ENCODE measurements around the gene ZBED1.

DNA sequence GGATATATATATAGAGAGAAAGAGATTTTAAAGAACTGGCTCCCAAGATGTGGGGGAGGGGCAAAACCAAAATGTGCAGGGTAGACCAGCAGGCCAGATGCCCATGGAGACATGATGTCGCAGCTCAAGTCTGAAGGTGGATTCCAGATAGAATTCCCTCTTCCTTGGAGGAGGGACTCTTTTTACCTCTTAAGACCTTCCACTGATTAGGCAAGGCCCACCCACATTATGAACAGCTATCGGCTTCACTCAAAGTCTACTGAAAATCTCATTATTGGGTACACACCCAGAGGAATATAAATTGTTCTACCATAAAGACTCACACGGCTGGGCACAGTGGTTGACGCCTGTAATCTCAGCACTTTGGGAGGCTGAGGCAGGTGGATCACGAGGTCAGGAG lies 59.3 kb downstream of the ZBED1 start:
- TF ChIP-seq NR2C1 (IDR thresholded peaks at IDR 0.05) (no peak), NR2C1 (tag; IDR thresholded peaks at IDR 0.05) (no peak), ZFP30 (CRISPR knock-in tag; IDR thresholded peaks at IDR 0.05; ENCODE audit: borderline replicate concordance) (no peak), MTA1 (IDR thresholded peaks at IDR 0.05; ENCODE audit: borderline replicate concordance) (no peak), POLR2A (conservative IDR thresholded peaks at IDR 0.05) (no peak), MED1 (CRISPR knock-in tag; IDR thresholded peaks at IDR 0.05; ENCODE audit: borderline replicate concordance) (no peak), ELF4 (CRISPR knock-in tag; IDR thresholded peaks at IDR 0.05) (no peak), ELK3 (CRISPR knock-in tag; IDR thresholded peaks at IDR 0.05) (no peak), ESRRA (IDR thresholded peaks at IDR 0.05; ENCODE audit: borderline replicate concordance, low read depth) (no peak), PHF8 (IDR thresholded peaks at IDR 0.05; ENCODE audit: borderline replicate concordance, low read length) (no peak)
- TF ChIP-seq, protein P1, sequence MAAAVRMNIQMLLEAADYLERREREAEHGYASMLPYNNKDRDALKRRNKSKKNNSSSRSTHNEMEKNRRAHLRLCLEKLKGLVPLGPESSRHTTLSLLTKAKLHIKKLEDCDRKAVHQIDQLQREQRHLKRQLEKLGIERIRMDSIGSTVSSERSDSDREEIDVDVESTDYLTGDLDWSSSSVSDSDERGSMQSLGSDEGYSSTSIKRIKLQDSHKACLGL (CRISPR knock-in tag; IDR thresholded peaks at IDR 0.05; ENCODE audit: borderline replicate concordance, poor library complexity, severe bottlenecking): no peak
- TF ChIP-seq, protein P2, sequence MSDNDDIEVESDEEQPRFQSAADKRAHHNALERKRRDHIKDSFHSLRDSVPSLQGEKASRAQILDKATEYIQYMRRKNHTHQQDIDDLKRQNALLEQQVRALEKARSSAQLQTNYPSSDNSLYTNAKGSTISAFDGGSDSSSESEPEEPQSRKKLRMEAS (CRISPR knock-in tag; IDR thresholded peaks at IDR 0.05): no peak
- TF ChIP-seq, protein P3, sequence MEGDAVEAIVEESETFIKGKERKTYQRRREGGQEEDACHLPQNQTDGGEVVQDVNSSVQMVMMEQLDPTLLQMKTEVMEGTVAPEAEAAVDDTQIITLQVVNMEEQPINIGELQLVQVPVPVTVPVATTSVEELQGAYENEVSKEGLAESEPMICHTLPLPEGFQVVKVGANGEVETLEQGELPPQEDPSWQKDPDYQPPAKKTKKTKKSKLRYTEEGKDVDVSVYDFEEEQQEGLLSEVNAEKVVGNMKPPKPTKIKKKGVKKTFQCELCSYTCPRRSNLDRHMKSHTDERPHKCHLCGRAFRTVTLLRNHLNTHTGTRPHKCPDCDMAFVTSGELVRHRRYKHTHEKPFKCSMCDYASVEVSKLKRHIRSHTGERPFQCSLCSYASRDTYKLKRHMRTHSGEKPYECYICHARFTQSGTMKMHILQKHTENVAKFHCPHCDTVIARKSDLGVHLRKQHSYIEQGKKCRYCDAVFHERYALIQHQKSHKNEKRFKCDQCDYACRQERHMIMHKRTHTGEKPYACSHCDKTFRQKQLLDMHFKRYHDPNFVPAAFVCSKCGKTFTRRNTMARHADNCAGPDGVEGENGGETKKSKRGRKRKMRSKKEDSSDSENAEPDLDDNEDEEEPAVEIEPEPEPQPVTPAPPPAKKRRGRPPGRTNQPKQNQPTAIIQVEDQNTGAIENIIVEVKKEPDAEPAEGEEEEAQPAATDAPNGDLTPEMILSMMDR (IDR thresholded peaks at IDR 0.05 in 2 of 3, conservative IDR thresholded peaks at IDR 0.05 in 1 of 3; ENCODE audit: insufficient read depth in 2 of 3, low read depth in 1 of 3, low read length in 3 of 3): no peak
- TF ChIP-seq, protein P4, sequence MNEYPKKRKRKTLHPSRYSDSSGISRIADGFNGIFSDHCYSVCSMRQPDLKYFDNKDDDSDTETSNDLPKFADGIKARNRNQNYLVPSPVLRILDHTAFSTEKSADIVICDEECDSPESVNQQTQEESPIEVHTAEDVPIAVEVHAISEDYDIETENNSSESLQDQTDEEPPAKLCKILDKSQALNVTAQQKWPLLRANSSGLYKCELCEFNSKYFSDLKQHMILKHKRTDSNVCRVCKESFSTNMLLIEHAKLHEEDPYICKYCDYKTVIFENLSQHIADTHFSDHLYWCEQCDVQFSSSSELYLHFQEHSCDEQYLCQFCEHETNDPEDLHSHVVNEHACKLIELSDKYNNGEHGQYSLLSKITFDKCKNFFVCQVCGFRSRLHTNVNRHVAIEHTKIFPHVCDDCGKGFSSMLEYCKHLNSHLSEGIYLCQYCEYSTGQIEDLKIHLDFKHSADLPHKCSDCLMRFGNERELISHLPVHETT (CRISPR knock-in tag; conservative IDR thresholded peaks at IDR 0.05 in 1 of 2, IDR thresholded peaks at IDR 0.05 in 1 of 2): no peak
